ENCODE measurements around the gene LDLRAD2. TPM values are rescaled to one million over a fixed set of nuclear protein-coding genes. Genes with fewer than 3 reads are reported as not detected.

The LDLRAD2 gene
- total and polyA plus RNA-seq, 9 of the 15 experiments (the other 6 are each of a cell fraction or from before 2014, with no cell fraction given): 0.45 to 0.48 TPM; not detected in 7

GRCh38 chr1:21853131-21853427 is 41.0 kb downstream of the LDLRAD2 start (continued):
- TF ChIP-seq E2F6 (IDR thresholded peaks at IDR 0.05; ENCODE audit: borderline replicate concordance in 1 of 2, extremely low read depth in 1 of 2, insufficient read depth in 1 of 2, insufficient read length in 1 of 2, low read depth in 1 of 2, low read length in 1 of 2, poor library complexity in 1 of 2, severe bottlenecking in 1 of 2) (peak in 1 of 2 experiments; percentile 47), ZSCAN29 (IDR thresholded peaks at IDR 0.05) (no peak), HMG20A (CRISPR knock-in tag; conservative IDR thresholded peaks at IDR 0.05) (no peak), ZNF224 (CRISPR knock-in tag; IDR thresholded peaks at IDR 0.05) (no peak), MLLT1 (IDR thresholded peaks at IDR 0.05) (no peak), FOS (IDR thresholded peaks at IDR 0.05; ENCODE audit: extremely low read depth, insufficient read length) (no peak), XRCC4 (IDR thresholded peaks at IDR 0.05; ENCODE audit: extremely low read depth, insufficient read depth, insufficient read length) (no peak), NCOR1 (IDR thresholded peaks at IDR 0.05) (no peak), KDM2B (CRISPR knock-in tag; IDR thresholded peaks at IDR 0.05) (no peak), POLR3G (IDR thresholded peaks at IDR 0.05; ENCODE audit: extremely low read depth, insufficient read length, insufficient replicate concordance) (no peak), ZNF212 (CRISPR knock-in tag; IDR thresholded peaks at IDR 0.05) (no peak), MNT (conservative IDR thresholded peaks at IDR 0.05) (0 out of 4 replicates have a peak, but pooled peaks of 1 of the 2 experiments have one; percentile 21), CBX8 (IDR thresholded peaks at IDR 0.05; ENCODE audit: borderline replicate concordance, extremely low read depth, low read depth, low read length, poor library complexity, severe bottlenecking) (no peak), DNMT1 (IDR thresholded peaks at IDR 0.05) (no peak), YY1 (IDR thresholded peaks at IDR 0.05; ENCODE audit: borderline replicate concordance in 1 of 3, control insufficient read depth in 1 of 3, extremely low read depth in 1 of 3, insufficient read depth in 3 of 3, insufficient read length in 1 of 3, insufficient replicate concordance in 2 of 3, low read depth in 1 of 3, low read length in 2 of 3) (peak in 2 of 3 experiments; percentile 40 to 71), ZNF780A (CRISPR knock-in tag; IDR thresholded peaks at IDR 0.05) (no peak), HDAC2 (IDR thresholded peaks at IDR 0.05) (no peak), ZNF830 (CRISPR knock-in tag; IDR thresholded peaks at IDR 0.05) (no peak), SMC3 (conservative IDR thresholded peaks at IDR 0.05; ENCODE audit: insufficient read depth, low read depth, low read length) (peak; percentile 28; the same call in 1 of the 2 replicates), ZBTB5 (IDR thresholded peaks at IDR 0.05) (no peak), ZNF449 (CRISPR knock-in tag; IDR thresholded peaks at IDR 0.05) (no peak)

Data from K562 (cell line).